Activated CD8-positive, alpha-beta memory T cell treated with anti-CD3 and anti-CD28 coated beads, Interleukin-2, amount 50 U/mL, for 4 hours (primary cell): ENCODE data around the gene PABPC1L.
"Not testable (repeated sequence)": the region's sequence is repeated elsewhere in the genome, so short reads cannot be mapped to it uniquely, and the experiment has no call there.

Experiments
- DNase-seq: peaks from one replicate; pipeline ENCODE4 v3.0.0-alpha.2; 2020

PABPC1L gene

DNA sequence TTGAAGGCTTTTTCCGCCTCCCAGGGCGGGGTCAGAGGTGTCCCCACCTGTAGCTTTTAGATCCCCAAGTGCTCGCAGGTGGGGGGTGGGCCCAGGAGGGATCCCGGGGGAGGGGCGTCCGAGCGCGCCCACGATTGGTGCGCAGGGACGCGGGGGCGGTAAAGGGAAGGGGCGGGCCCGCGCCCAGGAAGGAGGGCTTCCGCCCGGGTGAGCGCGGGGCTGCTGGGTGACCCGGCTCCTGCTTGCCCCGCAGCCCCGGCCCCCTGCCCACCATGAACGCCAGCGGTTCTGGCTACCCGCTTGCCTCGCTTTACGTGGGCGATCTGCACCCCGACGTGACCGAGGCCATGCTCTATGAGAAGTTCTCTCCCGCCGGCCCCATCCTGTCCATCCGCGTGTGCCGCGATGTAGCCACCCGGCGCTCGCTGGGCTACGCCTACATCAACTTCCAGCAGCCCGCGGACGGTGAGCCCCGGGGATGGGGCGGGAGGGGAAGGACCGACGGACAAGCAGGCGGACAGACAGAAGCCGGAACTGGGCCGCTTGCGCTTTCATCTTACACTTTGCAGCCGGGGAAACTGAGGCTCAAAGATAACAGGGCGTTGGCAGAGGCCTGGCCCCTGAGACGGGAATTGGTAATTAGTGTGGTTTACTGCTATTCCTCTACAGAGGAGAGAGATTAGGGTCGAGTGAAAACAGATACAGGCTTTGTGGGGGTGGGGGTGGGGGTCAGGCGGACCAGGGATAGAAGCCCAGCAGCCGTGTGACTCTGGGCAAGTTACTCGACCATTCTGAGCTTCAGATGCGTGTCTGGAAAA, at the start of gene PABPC1L:
Gene PABPC1L, plus strand, starts transcription at position 189 of the 818 bp plus-strand sequence. Its CDS starts 84 bp downstream, at position 273.
- DNase-seq, result peak; percentile 81

DNA sequence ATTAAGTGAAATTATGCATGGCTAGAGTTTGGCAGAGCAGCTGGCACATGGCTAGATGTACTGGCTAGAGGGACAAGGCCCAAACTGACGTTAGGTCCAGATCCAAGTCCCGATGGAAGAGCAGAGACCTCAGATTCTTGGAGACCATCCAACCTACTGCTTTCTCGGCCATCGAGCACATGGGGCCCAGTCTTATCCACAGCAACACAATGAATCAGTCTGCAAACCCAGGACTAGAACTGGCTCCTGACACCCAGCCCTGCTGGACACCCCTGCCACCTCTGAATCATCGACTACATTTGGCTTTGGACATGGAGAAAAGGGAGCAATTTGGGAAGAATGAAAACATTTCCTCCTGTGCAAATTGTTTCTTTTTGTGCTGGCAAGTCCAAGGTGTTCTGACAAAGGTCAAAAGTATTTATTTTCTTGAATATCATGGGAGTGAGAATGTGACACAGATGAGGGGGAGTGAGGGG, 48.3 kb upstream of the PABPC1L start:
- DNase-seq, result no peak

DNA sequence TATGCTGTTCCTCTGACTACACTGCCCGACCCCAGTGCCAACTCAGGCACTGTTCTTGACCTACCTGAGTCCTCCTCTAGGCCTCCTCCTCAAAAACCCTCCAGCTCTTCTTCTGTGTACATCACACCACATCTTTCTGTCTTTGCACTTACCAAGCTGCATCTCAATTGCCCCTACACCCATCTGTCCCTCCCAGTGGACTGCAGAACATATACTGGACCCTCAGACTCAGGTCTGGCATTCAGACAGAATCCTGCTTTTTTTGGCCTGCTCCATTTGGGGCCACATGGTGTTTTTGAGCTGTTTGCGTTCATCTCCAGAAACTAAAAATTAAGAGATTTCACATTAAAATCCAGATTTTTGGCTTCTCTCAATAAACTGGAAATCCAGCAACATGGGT, 47.6 kb upstream of the PABPC1L start:
- DNase-seq, result no peak

DNA sequence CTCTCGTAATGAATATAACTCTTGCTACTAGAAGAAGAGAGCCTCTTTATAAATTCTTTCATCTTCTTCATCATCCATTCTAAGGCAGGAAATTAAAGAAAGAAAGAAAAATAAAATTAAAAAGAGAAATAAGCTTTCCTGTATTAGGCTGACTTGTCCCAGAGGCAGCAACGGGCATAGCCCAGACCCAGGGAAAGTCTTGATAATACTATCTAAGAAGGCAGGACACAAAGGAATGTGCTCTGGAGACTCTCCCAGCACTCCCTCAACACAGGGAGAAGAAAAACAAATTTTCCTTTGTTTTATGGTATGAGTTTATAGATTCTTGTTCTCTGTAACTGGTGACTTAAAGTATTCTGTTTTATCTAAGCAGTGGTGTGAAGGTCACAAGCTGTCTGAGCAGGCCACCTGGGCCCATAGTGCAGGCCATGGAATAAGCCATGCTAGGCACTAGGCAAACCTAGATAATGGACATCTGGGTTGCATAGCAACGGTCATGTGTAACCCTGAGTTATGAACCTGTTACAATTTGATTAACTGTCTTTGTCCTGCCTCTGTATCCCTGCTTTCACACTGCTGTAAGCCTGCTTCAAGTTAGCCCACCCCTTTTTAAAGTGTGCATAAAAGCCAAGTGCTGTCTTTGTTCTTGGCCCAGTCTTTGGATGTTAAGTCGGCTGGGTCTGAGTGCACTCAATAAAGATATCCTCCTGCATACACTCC, 46.3 kb upstream of the PABPC1L start:
- not testable (repeated sequence) for DNase-seq

DNA sequence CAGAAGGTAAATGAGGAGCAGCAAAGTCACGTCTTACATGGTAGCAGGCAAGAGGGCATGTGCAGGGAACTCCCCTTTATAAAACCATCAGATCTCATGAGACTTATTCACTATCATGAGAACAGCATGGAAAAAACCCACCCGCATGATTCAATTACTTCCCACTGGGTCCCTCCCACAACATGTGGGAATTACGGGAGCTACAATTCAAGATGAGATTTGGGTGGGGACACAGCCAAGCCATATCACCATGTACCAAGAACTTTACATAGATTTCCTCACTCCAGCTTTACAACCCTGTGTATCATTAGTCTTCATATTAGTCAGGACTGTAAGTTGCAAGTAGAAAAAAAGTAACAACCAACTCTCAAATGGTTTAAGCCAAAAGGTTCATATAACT, 45.4 kb upstream of the PABPC1L start:
- DNase-seq, result not testable (repeated sequence)

DNA sequence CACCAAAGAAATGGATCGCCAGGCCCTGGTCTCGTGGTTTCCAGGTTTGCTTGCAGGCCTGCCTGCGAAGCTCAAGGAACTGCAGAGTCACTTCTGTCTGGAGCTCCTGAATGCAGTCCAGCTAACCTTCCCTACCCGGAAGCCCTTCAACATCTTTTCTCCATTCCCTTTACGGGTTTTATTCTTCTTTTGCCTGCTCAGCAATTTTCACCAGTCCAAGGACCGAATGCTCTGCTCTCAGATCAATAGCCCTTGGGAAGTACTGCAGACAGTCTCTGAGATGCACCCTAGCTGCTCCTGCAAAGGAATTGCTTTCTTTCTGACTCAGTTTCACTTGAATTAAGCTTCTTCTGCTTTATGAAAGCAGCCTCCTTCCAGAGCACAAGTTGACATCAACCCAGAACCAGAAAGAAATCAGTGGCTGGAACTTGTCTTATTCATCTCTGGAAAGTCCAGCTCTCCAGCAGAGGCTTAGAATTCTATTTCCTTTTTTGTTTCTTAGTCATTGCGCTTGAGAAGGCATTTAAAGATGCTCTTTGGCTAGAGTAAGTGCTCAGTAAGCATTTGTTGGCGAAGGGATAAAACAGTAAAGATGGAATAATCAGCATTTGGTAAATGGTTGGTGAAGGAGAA, 43.0 kb upstream of the PABPC1L start:
- no peak for DNase-seq

DNA sequence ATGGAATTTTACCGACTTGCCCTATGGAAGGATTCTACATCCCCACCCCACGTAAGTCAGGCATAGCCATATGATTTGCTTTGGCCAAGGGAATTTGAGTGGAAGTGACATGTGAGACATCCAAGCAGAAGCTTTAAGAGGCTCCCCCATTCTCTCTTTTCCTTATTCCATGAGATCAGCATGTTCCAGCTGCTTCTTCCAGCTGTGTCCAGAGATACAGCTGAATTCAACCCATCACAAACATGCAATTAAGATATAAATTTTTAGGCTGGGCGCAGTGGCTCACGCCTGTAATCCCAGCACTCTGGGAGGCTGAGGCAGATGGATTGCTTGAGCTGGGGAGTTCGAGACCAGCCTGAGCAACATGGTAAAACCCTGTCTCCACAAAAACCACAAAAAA, 40.4 kb upstream of the PABPC1L start:
- no peak for DNase-seq

DNA sequence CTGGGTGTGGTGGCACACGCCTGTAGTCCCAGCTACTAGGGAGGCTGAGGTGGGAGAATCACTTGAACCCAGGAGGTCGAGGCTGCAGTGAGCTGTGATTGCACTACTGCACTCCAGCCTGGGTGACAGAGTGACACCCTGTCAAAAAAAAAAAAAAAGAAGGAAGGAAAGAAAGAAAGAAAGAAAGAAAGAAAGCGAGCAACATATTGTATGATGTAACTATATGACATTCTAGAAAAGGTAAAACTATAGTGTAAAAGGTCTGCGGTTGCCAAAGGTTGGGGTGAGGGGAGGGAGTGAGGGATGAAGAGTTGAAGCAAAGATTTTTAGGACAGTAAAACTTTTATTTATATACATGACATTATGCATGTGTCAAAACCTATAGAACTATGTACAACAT, 27.5 kb upstream of the PABPC1L start:
- DNase-seq, result not testable (repeated sequence)

DNA sequence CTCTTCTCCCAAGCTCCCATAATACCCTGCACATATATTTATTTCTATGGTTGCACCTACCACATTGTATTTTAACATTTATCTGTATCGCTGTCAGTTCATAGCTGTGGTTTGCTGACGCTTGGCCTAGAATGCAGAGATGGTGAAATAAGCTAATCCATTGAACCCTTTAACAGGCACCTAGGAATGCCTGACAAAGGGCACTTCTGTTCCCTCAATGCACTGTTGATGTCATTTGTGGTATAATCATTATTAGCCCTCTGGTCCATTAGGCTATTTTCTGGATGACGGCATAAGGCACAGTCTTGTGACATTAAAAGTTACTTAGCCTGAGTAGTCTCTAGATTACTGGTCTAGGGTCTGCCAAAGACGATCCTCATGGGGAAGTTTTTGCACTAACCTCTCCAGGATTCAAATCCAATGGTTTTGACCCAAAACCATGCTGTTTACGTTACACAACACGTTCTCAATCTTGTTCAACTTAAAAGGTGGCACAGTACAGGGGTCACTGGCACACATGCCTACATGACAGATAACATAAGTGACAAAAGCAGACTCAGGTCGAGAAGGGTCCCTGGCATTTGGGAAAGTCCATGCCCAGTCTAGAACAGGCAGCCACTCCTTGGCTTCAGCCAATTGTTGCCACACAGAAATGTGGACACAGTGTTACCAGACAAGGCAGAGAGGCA, 26.5 kb upstream of the PABPC1L start:
- DNase-seq, result no peak

DNA sequence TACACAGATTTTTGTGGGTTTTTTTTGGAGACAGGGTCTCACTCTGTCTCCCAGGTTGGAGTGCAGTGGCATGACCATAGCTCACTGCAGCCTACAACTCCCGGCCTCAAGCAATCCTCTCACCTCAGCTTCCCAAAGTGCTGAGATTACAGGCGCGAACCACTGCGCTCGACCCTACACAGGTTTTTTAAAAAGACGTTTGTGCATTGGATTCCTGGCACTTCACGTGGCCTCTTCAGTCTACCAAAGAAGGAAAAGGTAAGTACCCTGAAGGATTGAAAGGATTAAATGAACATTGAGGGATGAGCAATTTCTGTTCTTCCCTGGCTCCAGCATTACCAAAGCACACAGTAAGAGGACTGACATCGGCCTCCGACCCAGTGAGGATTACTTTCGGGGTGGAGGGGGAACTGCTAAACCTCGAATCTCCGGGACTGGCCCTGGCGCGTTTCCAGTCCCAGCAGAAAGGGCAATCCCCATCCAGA, 24.9 kb upstream of the PABPC1L start:
- DNase-seq, result no peak

DNA sequence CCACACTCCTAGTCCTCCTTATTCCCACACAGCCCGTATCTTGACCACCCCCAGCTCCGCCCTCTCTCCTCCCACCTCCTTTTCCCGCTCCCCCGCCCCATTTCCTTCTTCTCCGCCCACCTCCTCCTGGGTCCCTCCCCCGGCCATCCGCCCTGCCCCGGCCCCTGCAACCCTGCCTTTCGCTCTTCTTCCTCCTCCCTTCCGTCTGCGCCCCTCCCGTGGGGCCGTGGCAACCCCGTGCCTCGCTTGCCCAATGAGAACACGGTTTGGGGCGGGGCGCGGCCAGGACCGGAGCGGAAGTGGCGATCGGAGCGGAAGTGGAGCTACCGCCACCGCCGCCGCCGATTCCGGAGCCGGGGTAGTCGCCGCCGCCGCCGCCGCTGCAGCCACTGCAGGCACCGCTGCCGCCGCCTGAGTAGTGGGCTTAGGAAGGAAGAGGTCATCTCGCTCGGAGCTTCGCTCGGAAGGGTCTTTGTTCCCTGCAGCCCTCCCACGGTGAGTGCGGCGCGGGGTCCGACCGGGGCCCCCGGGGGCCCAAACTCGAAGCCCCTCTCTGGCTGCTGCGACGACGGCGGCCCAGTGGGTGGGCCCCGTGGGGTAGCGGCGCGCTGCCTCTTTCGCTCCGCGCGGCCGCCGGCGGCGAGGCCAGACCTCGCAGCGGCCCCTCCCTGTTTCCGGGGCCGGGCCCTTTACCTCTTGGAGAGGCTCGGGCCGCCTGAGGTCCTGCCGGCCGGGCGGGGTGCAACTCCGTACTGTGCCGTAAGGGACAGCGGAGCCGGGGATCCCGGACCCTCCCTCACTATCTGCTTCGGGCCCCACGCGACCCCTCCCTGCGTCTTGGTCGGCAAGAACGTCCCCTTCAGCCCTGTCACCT, 24.2 kb upstream of the PABPC1L start, which contains the start of gene YWHAB:
Gene YWHAB, plus strand, starts transcription at position 314 of the 874 bp plus-strand sequence. CDS start 15,829 bp downstream, outside the sequence.
- peak; percentile 98 for DNase-seq

DNA sequence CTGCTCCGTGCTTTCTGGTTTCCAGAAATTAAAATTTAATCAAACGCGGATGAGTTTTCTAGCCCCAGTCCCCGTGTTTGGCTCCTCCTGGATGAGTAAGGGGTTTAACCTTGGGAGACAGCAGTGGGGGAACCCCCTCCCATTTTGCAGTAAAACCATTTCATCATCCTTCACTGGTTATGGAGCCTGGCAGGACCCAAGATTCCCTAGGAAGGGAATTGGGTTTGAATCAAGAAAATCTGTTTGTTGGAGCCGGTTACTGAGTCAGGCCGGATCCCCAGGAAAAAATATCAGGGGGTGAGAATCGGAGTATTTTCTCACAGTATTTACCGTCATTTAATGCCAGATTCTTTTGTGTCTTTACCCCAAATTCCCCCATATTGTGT, 23.6 kb upstream of the PABPC1L start:
- no peak for DNase-seq

DNA sequence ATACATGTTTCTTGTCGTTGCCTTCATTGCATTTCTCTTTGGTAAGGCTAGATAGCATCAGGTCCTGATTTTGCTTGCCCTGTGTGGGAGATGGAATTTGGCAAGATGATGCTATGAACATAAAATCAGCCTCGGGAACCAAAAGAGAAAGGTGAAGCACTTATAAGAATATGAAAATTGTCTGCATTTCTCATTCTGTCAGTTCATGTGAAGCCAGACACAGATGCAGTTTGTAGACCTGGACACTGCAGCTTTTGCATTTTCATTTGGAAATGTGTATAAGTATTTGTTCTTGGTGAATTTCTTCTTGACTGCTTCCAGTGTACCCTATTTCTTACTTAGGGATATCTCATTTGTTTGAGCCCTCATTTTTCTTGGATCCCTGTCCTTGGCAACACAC, 23.0 kb upstream of the PABPC1L start:
- no peak for DNase-seq

DNA sequence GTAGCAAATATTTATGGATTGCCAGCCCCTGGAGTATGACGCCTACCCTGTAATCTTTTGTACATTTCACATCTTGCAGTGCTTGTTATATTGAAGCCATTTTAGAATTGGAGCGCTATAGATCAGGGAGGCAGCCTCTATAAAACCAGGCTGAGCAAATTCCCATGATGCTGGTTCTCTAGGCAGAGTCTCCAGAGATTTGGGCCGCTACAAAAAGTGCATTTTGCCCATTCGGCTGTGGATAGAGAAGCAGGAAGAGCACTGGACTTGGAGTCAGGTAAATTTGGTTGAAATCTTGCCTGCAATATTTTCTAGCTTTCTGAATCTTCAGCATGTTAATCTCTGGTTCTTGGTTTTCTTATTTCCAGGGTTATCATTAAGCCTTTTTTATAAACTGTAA, 22.4 kb upstream of the PABPC1L start:
- DNase-seq, result no peak

DNA sequence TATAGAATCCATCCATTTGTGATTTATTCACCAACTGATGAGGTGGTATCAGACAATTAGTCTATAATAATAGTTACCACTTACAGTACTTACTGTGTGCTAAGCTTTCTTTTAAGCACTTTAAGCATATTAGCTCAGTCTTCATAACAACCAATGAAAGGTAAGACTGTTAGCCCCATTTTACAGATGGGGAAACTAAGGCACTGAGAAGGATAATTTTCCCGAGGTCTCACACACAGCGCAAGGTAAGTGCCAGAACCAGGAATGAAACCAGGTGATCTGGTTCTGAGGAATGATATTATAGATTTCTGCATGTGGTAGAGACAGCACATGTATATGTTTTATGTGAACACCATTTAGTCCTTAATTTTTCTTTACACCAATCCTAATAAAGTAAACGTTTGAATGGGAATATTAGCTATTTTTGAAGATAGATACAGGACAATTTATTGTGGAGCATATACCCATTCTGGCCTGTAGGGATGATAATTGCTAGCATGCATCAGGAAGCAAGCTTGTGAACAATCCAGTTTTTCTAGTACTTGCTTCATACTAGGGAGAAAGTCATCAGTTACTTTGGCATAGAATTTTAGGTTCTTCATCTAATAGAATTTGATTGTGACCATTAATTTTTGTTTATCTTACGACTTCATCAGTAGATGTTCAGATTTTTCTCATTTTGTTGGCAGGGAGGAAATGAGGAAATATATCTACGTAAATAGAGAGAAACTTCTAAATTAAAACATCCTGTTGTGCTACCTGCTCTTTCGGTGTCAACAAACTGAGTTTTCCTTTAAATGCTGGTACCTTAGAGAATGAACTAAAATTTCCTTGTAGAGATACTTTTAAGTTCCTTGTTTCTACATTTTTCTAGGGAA, 21.4 kb upstream of the PABPC1L start:
- DNase-seq, result no peak

DNA sequence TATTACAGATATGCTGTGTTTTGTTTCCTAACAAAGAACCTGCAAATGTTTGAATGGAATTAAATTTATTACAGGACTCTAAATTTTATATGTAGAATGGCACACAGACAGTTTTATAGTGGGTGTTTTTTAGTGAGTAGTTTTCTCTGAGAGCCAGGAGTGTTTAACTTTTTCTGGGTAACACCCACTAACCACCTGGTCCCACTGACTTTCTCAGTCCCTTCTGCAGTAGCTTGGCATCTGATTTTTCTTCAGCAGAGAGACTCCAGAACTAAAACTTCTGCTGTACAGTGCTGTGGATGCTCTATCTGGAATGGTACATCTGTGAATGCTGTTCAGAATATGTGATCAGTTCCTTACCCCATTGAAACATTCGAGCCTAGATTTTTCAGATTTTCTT, 18.0 kb upstream of the PABPC1L start:
- DNase-seq, result no peak

DNA sequence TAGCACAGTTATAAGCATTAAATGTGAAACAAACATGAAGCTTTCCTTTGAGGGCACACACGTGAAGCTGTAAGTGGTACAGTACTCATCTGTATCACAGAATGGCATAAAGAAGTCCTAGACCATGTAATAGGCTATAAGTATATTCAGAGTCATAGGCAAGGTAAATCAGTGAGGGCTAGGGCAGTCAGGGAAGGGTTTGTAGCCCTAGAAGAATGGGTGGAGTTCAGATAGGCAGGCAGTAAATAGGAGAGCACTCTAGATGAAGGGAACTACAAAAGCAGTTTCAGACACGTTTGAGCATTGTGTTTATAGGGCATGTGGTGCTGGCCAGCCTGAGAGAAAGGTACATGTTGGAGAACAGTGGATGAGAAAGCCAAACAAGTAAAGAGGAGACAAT, 14.9 kb upstream of the PABPC1L start:
- no peak for DNase-seq

DNA sequence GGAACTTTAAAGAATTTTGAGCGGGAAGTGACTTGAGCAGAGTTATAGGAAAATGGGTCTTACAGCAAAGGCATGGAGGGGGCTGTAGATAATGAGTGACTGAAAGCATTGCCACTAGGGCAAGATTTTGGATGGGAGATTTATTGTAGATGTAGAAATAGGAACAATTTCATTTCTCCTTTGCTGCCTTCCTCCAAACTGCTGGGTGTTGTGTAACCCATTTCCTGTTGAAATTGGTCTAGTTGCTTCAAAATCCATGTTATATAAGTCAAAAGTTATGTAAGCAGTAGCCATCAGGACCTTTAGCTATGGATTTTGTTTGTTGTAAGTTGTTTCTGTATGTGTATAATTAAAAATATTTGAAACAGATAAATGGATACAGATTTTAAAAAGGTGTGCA, 13.3 kb upstream of the PABPC1L start:
- DNase-seq, result no peak

DNA sequence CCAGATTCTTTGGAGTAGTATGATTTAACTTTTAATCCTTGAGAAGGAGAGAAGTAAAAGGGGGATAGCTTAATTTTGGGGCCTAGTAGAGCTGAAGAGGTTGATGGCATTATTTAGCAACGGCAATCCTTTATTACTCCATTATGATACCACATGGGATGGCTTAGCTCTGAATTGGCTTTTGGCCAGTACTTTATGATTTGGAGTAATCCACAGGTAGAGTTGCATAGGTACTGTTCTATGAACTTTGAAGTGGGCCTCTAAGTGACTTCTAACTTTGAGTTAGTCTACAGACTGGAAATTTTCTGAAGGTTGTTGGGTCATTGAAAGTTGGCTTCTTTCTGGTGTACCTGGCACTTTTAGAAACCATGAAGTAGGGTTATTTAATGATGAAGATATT, 12.7 kb upstream of the PABPC1L start:
- no peak for DNase-seq

DNA sequence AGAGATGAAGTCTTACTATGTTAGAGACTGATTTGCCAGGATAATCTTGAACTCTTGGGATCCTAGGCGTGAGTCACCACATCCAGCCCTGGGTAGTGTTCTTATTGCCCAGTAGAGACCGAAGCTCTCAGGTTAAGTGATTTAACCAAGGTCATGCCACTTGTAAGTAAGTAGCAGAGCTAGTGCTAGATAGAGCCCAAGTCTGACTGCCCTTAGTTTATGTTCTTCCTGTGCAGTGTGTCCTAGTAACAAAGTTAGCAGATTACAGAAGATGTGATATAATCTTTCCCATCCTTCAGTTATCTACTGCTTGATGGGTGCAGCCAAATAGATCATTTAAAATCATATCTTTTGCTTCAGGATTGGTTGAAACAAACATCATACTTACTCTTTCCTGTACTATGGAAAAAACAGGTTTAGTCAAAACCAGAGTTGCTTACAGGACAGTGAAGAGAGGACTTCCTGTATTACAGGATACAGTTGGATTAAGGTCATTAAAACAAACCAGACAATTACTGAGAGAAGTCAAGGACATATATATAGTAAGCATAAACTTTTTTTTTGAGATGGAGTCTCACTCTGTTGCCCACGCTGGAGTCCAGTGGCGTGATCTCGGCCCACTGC, 9.5 kb upstream of the PABPC1L start:
- DNase-seq, result no peak
